Umbilical cord (tissue), 2 donors: ENCODE measurements around the gene ATP13A5. TPM values are rescaled to one million over a fixed set of nuclear protein-coding genes. Genes with fewer than 3 reads are reported as not detected.

Experiments
- DNase-seq: peaks from one replicate; pipeline ENCODE4 v3.0.0-alpha.2; 2015; ENCODE audit warnings: low spot score
- total RNA-seq: library from RNA; depleted of rRNA; stranded (reverse); fragments of >200 nt; gene quantifications from one replicate; pipeline ENCODE4 v1.2.3, GENCODE V29; 2014; ENCODE audit warnings: low replicate concordance; ENCODE audit not compliant: insufficient read depth

The ATP13A5 gene
- total RNA-seq, 1 donor from 2014 or later: 12.0 TPM

GRCh38 chr3:193345431-193345830 lies 33.1 kb downstream of the ATP13A5 start:
- DNase-seq: no peak

- no peak for DNase-seq
Observed at GRCh38 chr3:193344486-193344885, 34.1 kb downstream of the ATP13A5 start.

- no peak for DNase-seq
Observed at GRCh38 chr3:193343726-193344222, 34.8 kb downstream of the ATP13A5 start.

- DNase-seq: no peak
Observed at GRCh38 chr3:193342551-193342950, 36.0 kb downstream of the ATP13A5 start.

- no peak for DNase-seq
Observed at GRCh38 chr3:193335031-193335430, 43.5 kb downstream of the ATP13A5 start.

GRCh38 chr3:193333229-193333628 lies 45.3 kb downstream of the ATP13A5 start:
- DNase-seq: no peak

- DNase-seq: no peak
Observed at GRCh38 chr3:193330555-193331204, 47.9 kb downstream of the ATP13A5 start.

GRCh38 chr3:193317682-193318300 lies 60.8 kb downstream of the ATP13A5 start:
- no peak for DNase-seq

- no peak for DNase-seq
Observed at GRCh38 chr3:193314161-193314560, 64.4 kb downstream of the ATP13A5 start.

GRCh38 chr3:193313061-193313958 lies 65.2 kb downstream of the ATP13A5 start:
- no peak for DNase-seq

GRCh38 chr3:193310914-193311723 lies 67.4 kb downstream of the ATP13A5 start:
- no peak for DNase-seq

- DNase-seq: no peak
Observed at GRCh38 chr3:193305356-193305755, 73.2 kb downstream of the ATP13A5 start.

- DNase-seq: no peak
Observed at GRCh38 chr3:193301433-193301832, 77.1 kb downstream of the ATP13A5 start.

GRCh38 chr3:193297421-193297820 lies 81.1 kb downstream of the ATP13A5 start:
- no peak for DNase-seq

GRCh38 chr3:193295985-193296384 lies 82.6 kb downstream of the ATP13A5 start:
- DNase-seq: no peak

GRCh38 chr3:193292386-193292785 lies 86.2 kb downstream of the ATP13A5 start:
- no peak for DNase-seq

GRCh38 chr3:193271101-193271840 lies 107.3 kb downstream of the ATP13A5 start:
- no peak for DNase-seq

- no peak for DNase-seq
Observed at GRCh38 chr3:193270451-193270850, 108.1 kb downstream of the ATP13A5 start.

- DNase-seq: no peak
Observed at GRCh38 chr3:193269343-193270028, 109.1 kb downstream of the ATP13A5 start.

- DNase-seq: no peak
Observed at GRCh38 chr3:193262707-193263106, 115.8 kb downstream of the ATP13A5 start.
